Globus pallidus (tissue), 1 donor: ENCODE data around the gene PHF21B.
"Not testable (repeated sequence)": the region's sequence is repeated elsewhere in the genome, so short reads cannot be mapped to it uniquely, and the experiment has no call there.

Source experiments
- DNase-seq: peaks from one replicate; pipeline ENCODE4 v3.0.0-alpha.2; 2015; ENCODE audit warnings: low spot score

Gene PHF21B

GRCh38 chr22:44933666-44934453 is 75.9 kb downstream of the PHF21B start:
- no peak for DNase-seq

GRCh38 chr22:44932493-44932892 is 77.3 kb downstream of the PHF21B start:
- no peak for DNase-seq

- DNase-seq = no peak
Measured at GRCh38 chr22:44931766-44932165, 78.0 kb downstream of the PHF21B start.

DNA sequence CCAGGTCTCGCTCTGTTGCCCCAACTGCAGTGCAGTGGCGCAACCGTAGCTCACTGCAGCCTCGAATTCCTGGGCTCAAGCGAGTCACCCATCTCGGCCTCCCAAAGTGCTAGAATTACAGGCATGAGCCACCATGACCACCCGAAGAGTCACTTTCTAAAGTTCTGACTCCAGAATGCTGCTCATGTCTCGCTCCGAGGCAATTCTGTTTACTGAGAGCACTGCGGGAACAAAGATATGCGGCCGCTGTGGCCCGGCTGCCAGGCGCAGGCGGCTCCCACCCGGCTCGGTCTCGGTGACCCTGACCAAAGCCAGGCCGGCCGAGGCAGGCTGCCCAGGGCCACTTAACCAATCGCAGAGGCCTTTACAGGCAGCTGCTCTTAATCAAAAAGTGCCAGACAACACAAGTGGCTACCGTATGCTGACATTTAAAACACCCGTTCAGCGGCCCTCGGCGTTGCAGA is 78.7 kb downstream of the PHF21B start:
- DNase-seq = peak; percentile 25

GRCh38 chr22:44930711-44931035 is 79.1 kb downstream of the PHF21B start:
- no peak for DNase-seq

GRCh38 chr22:44930016-44930710 is 79.6 kb downstream of the PHF21B start:
- no peak for DNase-seq

GRCh38 chr22:44929359-44930015 is 80.3 kb downstream of the PHF21B start:
- DNase-seq = no peak

- no peak for DNase-seq
Measured at GRCh38 chr22:44928711-44929358, 81.0 kb downstream of the PHF21B start.

GRCh38 chr22:44928136-44928463 is 81.7 kb downstream of the PHF21B start:
- DNase-seq = no peak

DNA sequence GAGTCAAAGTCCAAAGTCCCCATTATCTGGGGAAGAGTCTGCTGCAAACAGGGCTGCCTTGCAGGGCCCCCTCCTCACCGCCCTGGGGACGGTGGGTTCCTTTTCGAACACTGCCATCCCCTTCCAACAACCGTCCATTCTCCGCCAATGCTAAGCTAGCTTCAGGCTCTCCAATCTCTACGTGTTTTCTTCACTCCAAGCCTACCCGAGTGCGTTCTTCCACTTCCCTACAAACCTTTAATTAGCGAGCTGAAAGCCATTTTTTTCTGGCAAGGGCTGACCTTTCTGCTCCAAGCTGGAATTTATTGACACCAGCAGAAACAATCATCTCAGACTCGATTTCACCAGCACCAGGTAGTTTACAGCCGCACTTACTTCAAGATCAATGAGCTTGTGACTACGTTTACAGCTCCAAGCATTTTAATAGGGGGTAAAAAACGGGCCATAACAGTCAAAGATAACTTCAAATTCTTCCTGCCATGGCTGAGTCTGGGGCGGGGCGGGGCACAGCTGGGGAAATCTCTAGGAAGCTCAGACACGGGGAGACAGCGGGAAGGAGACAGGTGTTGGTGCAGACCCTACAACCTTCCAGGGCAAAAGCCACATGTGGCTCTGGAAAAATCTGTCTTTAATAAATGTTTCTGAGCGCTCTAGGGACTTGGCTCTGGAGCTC is 82.2 kb downstream of the PHF21B start:
- DNase-seq = no peak

- no peak for DNase-seq
Measured at GRCh38 chr22:44926491-44927415, 83.1 kb downstream of the PHF21B start.

- DNase-seq = no peak
Measured at GRCh38 chr22:44926124-44926475, 83.7 kb downstream of the PHF21B start.

DNA sequence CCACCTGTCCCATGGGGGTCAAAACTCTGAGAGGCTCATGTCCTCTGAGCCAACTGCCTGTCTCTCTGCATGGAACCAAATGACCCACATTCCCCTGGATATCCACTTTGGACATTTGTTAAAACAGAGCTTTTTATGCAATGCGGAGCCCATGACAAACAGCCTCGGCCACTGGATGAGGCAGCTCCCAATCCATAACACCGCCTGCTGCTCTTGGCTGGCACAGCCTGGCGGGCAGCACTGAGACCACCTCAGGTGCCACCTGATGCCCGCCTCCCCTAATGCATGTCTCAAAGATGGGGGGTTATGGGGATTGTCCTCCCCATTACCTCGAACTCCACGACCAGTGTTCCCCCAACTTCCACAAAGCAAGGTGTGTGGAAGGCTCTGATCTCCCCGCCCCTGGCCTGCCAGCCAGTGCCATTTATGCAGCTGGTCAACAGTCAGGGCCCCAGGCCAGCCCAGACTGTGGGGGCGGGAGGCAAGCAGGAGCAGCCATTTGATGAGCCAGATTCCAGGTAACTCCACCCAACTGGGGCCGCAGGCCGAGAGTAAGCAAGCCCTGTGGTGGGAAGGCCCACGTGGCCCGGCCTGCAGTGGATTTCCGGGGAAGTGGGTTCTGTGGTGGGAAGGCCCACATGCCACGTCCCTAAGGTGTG is 84.2 kb downstream of the PHF21B start:
- DNase-seq = no peak

DNA sequence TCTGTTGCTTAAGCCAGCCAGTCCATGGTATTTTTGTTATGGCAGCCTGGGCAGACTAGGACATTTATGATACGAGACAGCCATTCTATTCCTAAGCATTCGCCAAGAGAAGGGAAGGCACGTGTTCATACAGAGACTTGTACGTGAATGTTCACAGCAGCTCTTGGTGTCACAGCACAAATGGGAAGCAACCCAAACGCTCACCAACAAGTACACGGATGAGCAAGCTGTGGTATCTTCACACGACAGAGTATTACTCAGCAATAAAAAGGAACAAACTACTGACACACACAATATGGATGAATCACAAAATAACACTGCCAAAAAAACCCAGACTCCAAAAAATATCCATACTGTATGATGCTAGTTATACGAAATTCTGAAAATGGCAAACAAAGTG is 85.1 kb downstream of the PHF21B start:
- DNase-seq = no peak

DNA sequence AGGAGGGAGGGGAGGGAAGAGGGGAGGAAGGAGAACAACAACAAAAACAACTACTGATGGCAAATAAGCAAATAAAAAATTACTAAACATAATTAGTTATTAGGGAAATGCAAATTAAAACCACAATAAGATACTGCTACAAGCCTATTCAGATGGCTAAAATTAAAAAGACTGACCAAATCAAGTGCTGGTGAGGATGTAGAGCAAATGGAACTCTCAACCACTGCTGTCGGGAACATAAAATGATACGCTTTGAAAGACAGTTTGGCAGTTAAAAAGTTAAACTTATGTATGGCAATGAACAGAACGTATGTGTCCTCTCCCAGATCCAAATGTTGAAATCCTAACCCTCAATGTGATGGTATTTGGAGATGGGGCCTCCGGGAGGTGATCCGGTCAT is 85.7 kb downstream of the PHF21B start:
- no peak for DNase-seq

GRCh38 chr22:44921766-44922165 is 88.0 kb downstream of the PHF21B start:
- not testable (repeated sequence) for DNase-seq

DNA sequence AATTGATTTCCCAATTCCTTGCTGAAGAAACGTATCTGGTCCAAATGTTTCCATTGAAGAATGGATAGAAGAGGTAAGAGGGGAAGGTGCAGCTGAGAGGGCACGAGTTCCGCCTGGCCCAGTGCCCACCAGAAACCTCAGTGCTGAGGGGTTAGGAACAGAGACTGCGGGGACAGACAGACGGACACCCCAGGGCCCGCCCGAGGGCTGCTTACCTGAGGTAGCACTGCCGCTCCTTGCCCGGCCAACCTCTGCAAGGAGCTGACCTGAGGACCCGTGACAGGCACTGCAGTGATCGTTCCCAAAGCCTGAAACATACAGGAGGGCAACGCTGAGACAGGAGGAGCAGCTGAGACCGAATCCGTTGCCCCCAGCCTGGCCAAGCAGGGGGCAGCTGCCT is 89.6 kb downstream of the PHF21B start:
- DNase-seq = no peak

GRCh38 chr22:44919691-44920090 is 90.1 kb downstream of the PHF21B start:
- no peak for DNase-seq

DNA sequence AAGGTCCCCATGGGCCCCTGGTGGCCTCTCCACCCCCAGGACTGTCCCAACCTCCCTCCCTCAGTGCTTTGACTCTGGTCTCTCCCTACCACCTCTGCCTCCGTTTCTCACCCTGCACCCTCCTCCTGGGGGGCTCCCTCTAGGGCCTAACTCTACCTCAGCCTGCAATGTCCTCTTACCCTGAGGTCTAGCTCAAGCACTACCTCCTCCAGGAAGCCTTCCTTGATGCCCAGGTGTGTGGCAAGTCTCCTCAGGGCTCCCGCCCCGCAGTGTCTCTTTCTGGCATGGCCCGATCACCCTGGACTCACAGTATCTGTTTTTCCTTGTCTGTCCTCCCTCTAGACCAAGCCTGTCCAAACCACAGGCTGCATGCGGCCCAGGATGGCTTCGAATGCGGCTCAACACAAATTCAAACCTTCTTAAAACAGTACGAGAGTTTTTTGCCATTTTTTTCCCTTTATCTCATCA is 90.8 kb downstream of the PHF21B start:
- DNase-seq = no peak

GRCh38 chr22:44918166-44918924 is 91.5 kb downstream of the PHF21B start:
- DNase-seq = no peak
